Skeletal muscle satellite cell (primary cell): ENCODE results near the gene DYSF.
"Not testable (repeated sequence)": the region's sequence is repeated elsewhere in the genome, so short reads cannot be mapped to it uniquely, and the experiment has no call there.

Source experiments
- H3K27me3 ChIP-seq: 2 replicates; pipeline ENCODE4 v1.7.0; 2013; ENCODE audit warnings: low read length; ENCODE audit not compliant: control insufficient read depth, insufficient read depth
- H3K36me3 ChIP-seq: 2 replicates; pipeline ENCODE4 v1.7.0; 2013; ENCODE audit warnings: mild to moderate bottlenecking, control low read depth, low read length; ENCODE audit not compliant: insufficient read depth
- H3K4me1 ChIP-seq: 2 replicates; pipeline ENCODE4 v1.7.0; 2013; ENCODE audit warnings: low read length; ENCODE audit not compliant: control insufficient read depth, insufficient read depth
- H3K4me2 ChIP-seq: 2 replicates; pipeline ENCODE4 v1.7.0; 2013; ENCODE audit warnings: mild to moderate bottlenecking, low read length
- H3K4me3 ChIP-seq: 2 replicates; pipeline ENCODE4 v1.7.0; 2013; ENCODE audit warnings: low read length
- H3K9ac ChIP-seq: 2 replicates; pipeline ENCODE4 v1.7.0; 2013; ENCODE audit warnings: mild to moderate bottlenecking, low read depth, low read length, moderate library complexity
- H3K9me3 ChIP-seq: replicated peaks from 2 replicates; pipeline ENCODE4 v1.7.0; 2013; ENCODE audit warnings: mild to moderate bottlenecking, control low read depth, low read length

Gene DYSF

DNA sequence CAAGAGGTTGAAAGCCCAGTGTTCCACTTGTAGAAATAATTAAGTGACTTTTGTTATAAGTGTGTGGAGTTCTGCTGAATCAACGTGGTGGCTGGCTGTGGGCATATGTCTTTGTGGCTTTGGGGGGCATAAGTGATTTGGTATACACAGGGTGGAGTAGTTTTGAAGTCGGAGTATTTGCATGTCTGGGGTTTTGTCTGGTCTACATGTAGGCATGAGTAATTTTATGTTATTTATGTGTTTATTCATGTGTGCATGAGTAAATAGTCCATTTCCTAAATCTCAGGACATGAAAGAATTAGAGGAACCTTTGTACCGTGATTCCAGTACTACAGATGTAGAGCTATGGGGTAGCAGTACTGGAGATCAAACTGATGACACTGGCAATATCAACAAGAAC lies 179.7 kb downstream of the DYSF start:
- no peak overlapping the region for H3K9ac ChIP-seq
- H3K4me3 ChIP-seq = no peak overlapping the region
- H3K4me1 ChIP-seq = peaks cover 5% of the 10 kb centered on the region
- H3K4me2 ChIP-seq = no peak overlapping the region
- H3K27me3 ChIP-seq = no peaks in the 10 kb centered on the region
- H3K36me3 ChIP-seq = no peaks in the 10 kb centered on the region
- no peaks in the 10 kb centered on the region for H3K9me3 ChIP-seq

DNA sequence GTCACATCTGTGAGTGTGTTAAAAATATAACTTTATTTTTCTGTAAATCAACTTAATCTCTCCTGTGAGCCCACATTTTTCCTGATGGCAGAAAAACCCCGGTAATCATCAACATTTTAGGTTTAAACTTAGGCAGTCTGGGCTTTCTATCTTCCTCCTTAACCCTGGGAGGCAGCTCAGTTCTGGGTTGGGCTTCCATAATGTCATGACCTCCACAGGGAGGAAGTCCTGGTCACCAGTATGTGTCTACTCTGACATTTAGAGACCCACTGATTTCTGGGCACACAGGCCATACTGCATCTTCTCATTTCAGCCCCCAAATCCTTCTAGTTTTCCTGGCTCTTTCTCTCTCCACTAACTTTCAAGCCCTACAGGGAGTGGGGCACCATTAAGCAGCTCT lies 181.2 kb downstream of the DYSF start:
- H3K4me3 ChIP-seq = no peak overlapping the region
- no peak overlapping the region for H3K9ac ChIP-seq
- H3K4me1 ChIP-seq = peaks cover 5% of the 10 kb centered on the region
- no peaks in the 10 kb centered on the region for H3K9me3 ChIP-seq
- no peak overlapping the region for H3K4me2 ChIP-seq
- no peaks in the 10 kb centered on the region for H3K36me3 ChIP-seq
- H3K27me3 ChIP-seq = no peaks in the 10 kb centered on the region

DNA sequence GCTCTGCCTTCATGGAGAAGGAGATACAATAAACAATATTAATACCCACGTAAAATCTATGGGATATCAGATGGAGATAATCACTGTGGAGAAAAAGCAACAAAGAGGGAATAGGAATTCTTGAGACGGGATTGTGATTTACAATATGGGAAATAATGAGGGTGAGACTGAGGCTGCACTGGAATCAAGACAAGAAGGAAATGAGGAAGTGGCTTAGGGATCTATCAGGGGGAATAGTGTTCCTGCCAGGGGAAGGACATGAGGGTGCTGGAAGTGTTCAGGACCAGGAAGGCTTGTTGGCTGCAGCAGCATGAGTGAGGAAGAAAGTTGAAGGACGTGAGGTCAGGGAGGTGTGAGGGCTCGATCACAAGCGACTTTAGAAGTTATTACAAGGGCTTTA lies 182.4 kb downstream of the DYSF start:
- Histone ChIP-seq H3K9ac (no peak overlapping the region), H3K36me3 (no peaks in the 10 kb centered on the region), H3K4me1 (peaks cover 5% of the 10 kb centered on the region), H3K4me2 (no peak overlapping the region), H3K9me3 (no peaks in the 10 kb centered on the region), H3K4me3 (no peak overlapping the region), H3K27me3 (no peaks in the 10 kb centered on the region)

DNA sequence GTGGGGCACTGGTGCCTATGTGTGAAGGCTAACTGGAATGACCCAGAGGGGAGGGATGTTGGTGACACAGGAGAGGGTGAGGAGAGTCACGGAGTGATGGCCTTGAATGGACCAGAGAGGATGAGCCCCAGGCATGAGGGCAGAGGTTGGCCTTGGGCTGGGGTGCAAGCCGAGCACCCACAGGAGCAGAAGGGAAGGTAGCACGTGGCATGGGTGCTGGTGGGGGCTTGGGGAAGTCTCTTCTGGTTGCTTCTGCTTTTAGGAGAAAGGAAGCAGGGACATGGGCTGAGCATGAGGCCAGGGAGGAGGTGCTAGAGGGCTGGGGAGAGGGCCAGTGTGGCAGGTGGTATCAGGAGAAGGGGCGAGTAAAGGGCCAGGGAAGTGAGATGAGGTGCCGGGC lies 183.8 kb downstream of the DYSF start:
- H3K9me3 ChIP-seq = no peaks in the 10 kb centered on the region
- no peaks in the 10 kb centered on the region for H3K27me3 ChIP-seq
- H3K4me2 ChIP-seq = no peak overlapping the region
- H3K9ac ChIP-seq = no peak overlapping the region
- H3K4me1 ChIP-seq = no peaks in the 10 kb centered on the region
- H3K4me3 ChIP-seq = no peak overlapping the region
- no peaks in the 10 kb centered on the region for H3K36me3 ChIP-seq

DNA sequence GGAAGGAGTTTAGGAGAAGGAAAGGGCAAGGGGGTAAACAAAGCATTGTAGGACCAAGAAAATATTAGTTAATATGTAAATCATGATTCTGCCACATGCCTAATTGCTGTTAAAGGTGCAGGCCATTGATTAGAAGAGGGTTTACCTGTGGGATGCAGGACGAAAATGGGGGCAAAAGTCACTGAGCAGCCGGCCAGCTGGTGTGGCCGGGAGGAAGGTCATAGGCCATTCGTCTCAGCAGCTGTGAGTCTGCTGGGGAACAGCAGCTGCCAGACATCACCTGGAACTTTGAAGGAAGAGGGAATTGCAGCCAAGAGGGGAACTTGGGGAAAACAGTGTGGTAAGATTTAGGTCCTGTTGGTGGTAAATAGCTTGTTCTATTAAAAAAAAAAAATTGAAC lies 184.4 kb downstream of the DYSF start:
- no peak overlapping the region for H3K9ac ChIP-seq
- H3K36me3 ChIP-seq = no peaks in the 10 kb centered on the region
- H3K4me3 ChIP-seq = no peak overlapping the region
- no peaks in the 10 kb centered on the region for H3K9me3 ChIP-seq
- no peak overlapping the region for H3K4me2 ChIP-seq
- no peaks in the 10 kb centered on the region for H3K27me3 ChIP-seq
- no peaks in the 10 kb centered on the region for H3K4me1 ChIP-seq

DNA sequence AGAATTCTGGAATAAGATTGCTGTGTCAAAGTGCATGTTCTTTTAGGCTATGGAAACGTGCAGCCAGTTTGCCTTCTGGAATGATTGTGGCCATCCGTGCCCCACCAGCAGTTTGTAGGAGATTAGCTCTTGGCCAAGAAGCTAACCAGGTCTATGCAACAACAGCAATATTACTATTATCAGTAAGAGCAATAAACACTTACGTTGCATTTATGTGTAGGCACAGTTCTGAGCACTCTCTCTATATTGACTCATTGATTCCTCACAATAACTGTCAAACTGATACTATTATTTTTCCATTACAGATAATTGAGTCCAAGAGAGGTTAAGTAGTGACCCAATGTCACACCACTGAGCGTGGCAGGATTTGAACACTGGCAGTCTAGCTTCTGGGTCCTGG lies 186.4 kb downstream of the DYSF start:
- no peak overlapping the region for H3K4me3 ChIP-seq
- H3K9me3 ChIP-seq = no peaks in the 10 kb centered on the region
- H3K4me2 ChIP-seq = no peak overlapping the region
- peaks cover 2% of the 10 kb centered on the region for H3K4me1 ChIP-seq
- H3K9ac ChIP-seq = no peak overlapping the region
- H3K36me3 ChIP-seq = no peaks in the 10 kb centered on the region
- no peaks in the 10 kb centered on the region for H3K27me3 ChIP-seq

DNA sequence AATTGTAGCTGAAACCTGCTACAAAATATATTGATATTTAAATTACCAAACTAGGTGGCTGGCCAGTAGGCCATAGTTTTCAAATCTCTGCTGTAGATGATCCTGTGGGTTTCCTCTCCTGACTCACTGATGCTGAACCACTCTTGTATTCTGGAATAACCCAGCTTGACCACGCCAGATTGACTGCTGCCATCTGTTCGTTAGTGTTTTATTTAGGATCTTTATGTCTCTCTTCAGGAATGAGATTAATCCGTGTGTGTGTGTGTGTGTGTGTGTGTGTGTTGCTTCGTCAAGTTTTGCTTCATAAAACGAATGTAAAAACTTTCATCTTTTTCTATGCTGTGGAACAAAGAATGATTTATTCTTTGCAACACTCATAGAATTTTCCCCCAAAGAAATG lies 187.1 kb downstream of the DYSF start:
- Histone ChIP-seq H3K4me1 (peaks cover 10% of the 10 kb centered on the region), H3K36me3 (no peaks in the 10 kb centered on the region), H3K27me3 (no peaks in the 10 kb centered on the region), H3K9me3 (no peaks in the 10 kb centered on the region), H3K9ac (no peak overlapping the region), H3K4me2 (no peak overlapping the region), H3K4me3 (no peak overlapping the region)

DNA sequence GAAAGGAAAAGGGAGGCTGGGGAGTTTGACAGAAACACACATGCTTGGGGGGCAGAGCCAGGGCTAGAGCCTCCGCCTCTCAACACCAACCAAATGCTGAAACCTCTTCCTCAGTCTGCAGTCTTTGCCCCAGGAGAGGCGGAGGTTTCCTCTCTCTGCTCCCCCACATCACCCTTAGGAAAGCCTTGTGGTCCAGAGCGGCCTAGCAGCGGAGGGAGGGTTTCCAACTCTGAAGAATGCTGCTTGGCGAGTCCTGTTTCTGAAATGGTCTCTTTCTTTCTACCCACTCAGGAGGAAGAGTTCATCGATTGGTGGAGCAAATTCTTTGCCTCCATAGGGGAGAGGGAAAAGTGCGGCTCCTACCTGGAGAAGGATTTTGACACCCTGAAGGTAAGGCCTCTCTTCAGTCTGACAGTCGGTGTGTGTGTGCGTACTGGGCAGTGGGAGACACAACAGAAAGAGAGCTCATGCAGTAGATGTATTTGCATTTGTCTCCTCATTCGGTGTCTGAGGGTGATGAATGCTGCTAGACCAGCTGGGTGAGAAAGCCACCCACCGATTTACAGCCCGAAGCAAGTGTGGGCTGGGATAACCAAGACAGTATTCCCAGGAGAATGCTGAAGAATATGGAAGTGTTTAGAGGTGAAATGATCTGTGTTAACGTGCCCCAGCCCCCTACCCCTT lies 190.5 kb downstream of the DYSF start:
- peaks cover 20% of the 10 kb centered on the region for H3K4me1 ChIP-seq
- H3K36me3 ChIP-seq = no peaks in the 10 kb centered on the region
- no peak overlapping the region for H3K9ac ChIP-seq
- no peak overlapping the region for H3K4me3 ChIP-seq
- H3K4me2 ChIP-seq = no peak overlapping the region
- H3K27me3 ChIP-seq = no peaks in the 10 kb centered on the region
- no peaks in the 10 kb centered on the region for H3K9me3 ChIP-seq

DNA sequence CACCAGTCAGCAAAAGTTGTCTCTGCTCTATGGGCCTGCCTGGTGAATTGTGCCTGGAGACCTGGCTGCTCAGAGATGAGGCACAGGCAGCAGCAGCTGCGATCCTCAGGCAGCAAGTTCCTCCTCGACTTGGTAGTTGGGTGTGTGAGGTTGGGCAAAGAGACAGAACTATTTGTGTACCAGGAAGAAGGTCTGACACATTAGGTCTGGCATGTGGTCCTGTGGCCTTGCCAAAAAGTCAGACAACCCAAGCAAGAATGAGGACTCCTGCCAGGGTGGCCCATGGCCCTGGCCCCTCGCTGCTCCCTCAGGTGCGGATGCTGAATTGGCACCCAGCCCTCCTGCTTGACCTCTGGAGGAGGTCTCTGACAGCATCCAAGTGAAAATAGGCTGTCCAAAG lies 192.7 kb downstream of the DYSF start:
- Histone ChIP-seq H3K4me2 (peak overlapping the region; percentile 20), H3K9me3 (no peaks in the 10 kb centered on the region), H3K4me3 (no peak overlapping the region), H3K4me1 (peaks cover 20% of the 10 kb centered on the region), H3K27me3 (no peaks in the 10 kb centered on the region), H3K9ac (peak overlapping the region; percentile 38), H3K36me3 (no peaks in the 10 kb centered on the region)

DNA sequence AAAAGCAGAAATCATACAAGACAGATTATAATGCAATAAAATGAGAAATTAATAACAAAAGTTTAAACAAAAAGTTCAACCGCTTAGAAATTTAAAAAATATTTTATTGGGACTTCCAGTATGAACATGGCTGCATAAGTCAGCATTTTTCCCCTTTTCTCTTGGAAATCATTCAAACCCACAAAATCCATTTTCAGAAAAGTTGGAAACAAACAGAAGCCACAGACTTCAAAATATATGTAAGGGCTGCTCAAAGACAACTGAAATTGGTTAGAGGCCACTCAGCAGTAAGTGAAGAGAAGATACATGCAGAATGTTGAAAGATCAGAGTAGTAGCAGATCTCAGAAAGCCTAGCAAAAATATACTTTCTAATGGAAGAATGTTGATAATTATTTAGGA lies 194.0 kb downstream of the DYSF start:
- Histone ChIP-seq H3K36me3 (no peaks in the 10 kb centered on the region), H3K9ac (no peak overlapping the region), H3K9me3 (no peaks in the 10 kb centered on the region), H3K4me3 (no peak overlapping the region), H3K4me1 (peaks cover 20% of the 10 kb centered on the region), H3K27me3 (no peaks in the 10 kb centered on the region), H3K4me2 (no peak overlapping the region)

DNA sequence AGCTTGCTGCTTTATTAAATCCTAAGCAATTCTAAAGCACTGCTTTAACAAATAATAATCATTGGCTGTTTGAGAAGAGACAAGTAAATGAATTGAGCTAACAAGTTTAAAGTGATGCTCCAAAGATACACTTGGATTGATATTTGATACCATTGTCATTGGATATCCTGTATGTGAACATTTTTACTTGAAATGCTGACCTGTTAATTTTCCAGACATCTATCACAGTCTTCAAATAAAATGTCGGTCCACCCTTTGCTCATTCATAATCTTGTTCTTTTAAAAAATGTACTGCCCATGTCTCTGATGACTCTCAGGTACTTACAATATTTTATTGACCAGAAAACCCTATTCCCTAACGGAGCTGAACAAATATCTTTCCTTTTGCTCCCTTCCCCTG lies 202.1 kb downstream of the DYSF start:
- H3K4me3 ChIP-seq = no peak overlapping the region
- H3K36me3 ChIP-seq = no peaks in the 10 kb centered on the region
- H3K4me2 ChIP-seq = no peak overlapping the region
- H3K9ac ChIP-seq = no peak overlapping the region
- no peaks in the 10 kb centered on the region for H3K27me3 ChIP-seq
- H3K4me1 ChIP-seq = no peaks in the 10 kb centered on the region
- no peaks in the 10 kb centered on the region for H3K9me3 ChIP-seq

DNA sequence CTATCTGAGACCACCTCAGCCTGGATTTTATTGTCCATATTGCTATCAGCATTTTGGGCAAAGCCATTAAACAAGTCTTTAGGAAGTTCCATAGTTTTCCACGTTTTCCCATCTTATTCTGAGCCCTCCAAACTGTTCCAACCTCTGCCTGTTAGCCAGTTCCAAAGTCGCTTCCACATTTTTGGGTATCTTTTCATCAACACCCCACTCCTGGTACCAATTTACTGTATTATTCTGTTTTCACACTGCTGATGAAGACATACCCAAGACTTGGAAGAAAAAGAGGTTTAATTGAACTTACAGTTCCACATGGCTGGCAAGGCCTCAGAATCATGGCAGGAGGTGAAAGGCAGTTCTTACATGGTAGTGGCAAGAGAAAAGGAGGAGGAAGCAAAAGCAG lies 204.9 kb downstream of the DYSF start:
- H3K9ac ChIP-seq = not testable (repeated sequence)

More for the DNA sequence above, 204.9 kb downstream of the DYSF start:
- not testable (repeated sequence) for H3K9me3 ChIP-seq, H3K36me3 ChIP-seq, H3K4me2 ChIP-seq, H3K27me3 ChIP-seq, H3K4me3 ChIP-seq, H3K4me1 ChIP-seq
